ENCODE measurements around the gene GPC5.
A peak's percentile ranks its signal among the peaks of the same experiment; 100 is the strongest.

Gene GPC5

GRCh38 chr13:91601273-91601672 lies 202.9 kb downstream of the GPC5 start:
- DNase-seq: no peak

GRCh38 chr13:91601807-91602206 lies 203.4 kb downstream of the GPC5 start:
- DNase-seq: no peak

DNA sequence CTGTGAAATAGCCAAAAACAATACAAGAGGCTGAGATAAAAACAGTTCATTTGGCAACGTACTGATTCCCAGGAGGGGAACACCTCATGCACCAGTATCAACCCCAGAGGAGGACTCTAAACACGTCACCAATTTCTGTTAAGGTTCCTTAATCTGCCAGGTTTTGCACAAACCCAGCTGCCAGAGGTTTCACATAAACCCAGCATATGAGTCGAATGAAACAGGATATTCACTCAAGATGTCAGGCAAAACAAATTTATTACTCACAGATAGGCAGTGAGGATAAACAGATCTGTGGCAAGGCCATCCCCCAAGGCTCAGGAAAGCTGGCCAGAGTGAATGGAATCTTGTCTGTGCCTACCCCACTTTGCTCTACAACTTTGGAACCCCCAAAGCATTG lies 210.9 kb downstream of the GPC5 start:
- no peak for DNase-seq

GRCh38 chr13:91618315-91618714 lies 219.9 kb downstream of the GPC5 start:
- no peak for DNase-seq

DNA sequence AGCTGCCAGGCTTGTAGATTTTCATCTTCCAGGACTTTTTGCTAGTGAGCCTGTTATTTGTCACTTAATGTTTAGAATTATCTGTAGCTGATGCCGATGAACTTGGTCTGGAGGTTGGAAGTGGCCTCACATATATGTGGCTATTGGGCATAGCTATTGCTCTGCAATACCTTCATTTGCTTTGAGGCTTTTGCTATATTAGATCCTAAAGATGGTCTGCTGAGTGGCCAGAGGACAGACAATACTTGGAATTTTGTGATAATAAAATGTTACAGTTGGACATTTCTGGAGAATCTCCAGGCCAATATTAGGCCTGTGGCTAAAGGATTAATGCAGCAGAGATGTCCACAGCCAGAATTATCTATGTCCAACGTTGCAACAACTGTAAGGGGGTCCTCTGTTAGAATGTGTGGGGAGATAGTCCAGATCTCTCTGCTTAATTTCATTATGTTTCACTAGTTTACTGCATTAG lies 222.3 kb downstream of the GPC5 start:
- no peak for DNase-seq

DNA sequence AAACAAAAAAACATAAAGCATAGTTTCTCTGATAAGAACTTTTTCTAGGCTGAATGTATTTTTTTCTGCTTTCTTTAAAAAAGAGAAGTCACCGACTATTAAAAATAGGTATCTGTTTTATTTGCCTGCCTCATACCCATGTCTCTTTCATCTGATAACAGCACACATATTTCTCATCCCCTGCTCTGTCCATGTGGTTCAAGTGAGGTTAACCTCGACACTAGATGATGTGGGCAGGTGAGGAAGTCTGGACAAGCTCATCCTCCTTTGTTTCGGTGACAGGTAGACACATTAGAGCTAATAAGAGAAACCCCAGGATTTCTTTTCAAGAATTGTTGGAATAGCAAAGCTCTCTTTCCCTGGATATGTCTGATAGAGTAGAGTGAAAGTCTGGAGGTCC lies 222.7 kb downstream of the GPC5 start:
- no peak for DNase-seq

- no peak for DNase-seq
These were observed 223.5 kb downstream of the GPC5 start for GRCh38 chr13:91621963-91622362.

GRCh38 chr13:91622778-91623550 lies 224.5 kb downstream of the GPC5 start:
- no peak for DNase-seq

DNA sequence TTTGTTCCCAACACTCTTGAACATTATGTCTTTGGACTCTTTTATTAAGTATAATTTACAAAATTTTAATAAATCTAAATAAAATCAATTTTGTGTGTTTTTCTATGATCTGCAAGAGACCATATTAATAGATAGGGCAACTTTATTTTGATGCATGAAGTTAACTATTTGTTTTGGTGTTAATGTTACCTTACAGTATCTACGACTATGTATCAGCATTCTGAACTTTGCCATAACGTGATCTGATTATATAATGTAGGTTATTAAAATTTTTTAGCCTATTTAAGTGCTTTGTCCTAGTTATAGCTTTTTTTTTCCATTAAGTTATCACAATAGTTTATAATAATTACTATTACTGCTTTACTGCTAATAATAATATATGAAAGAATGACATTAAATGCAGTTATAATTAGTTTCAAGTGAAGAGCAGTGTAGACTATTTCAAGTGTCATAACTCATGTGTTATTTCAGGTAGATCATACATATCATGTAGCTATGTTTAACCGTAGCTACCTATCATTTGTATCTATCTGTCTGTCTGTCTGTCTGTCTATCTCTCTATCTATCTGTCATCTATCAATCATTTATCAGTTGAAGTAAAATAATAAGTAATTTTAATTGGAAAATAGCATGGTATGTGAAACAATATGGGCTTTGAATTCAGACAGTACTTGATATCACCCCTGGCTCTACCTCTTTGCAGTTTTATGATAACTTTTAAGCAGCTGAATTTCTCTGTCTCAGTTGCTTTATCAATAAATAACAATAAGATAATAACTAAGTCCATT lies 229.7 kb downstream of the GPC5 start:
- DNase-seq: no peak

DNA sequence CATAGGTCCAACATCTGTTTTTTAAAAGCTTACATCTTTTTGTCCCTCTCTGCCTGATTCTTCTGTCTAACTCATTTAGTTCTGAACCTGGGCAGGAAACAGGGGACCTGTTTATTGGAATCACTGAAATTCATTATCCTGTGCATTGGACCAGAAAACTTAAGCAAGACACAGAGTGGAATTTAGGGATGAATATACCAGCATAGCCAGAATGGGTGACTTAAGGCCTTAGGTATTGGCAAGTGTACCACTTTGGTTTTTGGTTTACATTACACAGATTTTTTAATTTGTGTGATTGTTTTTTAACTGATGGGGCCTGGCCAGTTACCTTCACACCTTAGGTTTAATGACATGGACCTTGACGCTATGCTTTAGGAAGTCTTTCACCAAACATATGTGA lies 232.5 kb downstream of the GPC5 start:
- DNase-seq: no peak

DNA sequence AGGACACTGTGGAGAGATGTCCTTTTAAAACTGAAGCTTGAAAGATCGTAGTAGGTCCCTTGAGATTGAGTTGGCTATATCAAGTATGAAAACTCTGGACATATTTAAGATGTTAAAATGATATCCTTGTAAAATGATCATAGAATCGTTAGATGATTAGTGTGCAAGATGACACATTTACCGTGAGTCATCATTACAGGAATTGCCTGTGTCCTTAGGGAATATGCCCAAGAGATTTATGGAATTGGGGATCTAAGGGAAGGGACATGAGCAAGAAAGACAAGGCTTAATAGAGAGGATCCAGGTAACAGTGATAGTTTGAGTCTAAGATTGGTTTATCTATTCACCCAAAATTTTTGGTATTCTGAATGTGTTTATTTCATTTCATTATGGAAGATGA lies 233.7 kb downstream of the GPC5 start:
- DNase-seq: no peak

- DNase-seq: no peak
These were observed 240.9 kb downstream of the GPC5 start for GRCh38 chr13:91639330-91639729.

DNA sequence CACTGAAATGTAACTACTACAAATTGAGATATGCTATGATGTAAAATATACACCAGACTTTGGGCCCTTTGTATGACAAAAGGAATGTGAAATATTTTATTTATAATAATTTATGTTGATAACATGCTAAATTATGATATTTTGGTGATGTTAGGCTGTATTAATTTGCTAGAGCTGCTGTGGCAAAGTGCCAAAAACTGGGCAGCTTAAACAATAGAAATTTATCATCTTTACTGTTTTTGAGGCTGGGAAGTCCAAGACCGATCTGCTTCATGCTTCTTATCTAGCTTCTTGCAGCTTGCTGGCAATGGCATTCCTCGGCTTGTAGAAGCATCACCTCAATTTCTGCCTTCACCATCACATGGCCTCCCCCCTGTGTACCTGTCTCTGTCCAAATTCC lies 245.0 kb downstream of the GPC5 start:
- DNase-seq: no peak

DNA sequence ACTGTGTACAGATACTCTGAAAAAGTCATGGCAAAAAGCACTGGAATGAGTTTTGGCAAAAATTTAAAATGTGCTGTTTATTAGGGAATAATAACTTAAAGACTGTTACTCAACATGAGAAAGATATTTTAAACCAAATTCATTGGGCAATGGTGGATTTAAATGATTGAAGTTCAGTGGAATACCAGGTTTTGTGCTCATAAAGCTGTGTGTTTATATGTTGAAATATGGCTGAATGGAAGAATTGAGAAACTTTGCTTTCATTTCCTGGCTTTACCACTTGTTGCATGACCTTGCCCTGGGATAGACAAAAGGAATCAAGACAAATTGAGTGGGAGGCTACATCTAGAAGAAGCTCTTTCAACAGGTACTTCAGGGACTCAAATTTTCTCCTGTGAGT lies 246.4 kb downstream of the GPC5 start:
- no peak for DNase-seq

GRCh38 chr13:91647361-91647990 lies 249.1 kb downstream of the GPC5 start:
- DNase-seq: no peak

DNA sequence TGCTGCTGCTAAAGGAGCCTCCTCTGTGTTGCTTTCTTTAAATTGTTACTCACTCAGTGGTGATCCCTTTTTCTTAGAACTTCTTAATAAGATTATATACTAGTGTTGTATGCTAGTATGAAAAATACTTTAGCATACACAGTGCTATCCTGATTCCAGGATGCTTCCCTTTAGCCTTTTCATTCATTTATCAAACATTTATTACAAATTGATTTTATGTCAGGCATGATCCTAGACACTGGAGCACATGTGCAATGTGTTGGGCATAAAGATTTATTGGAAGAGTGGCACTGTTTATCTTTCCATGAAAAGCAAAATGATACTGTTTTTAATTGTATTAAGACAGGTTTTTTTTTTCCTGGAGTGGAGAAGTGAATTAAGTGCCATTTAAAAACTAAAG lies 249.6 kb downstream of the GPC5 start:
- DNase-seq: no peak

GRCh38 chr13:91649456-91649855 lies 251.0 kb downstream of the GPC5 start:
- no peak for DNase-seq

- DNase-seq: no peak
These were observed 254.2 kb downstream of the GPC5 start for GRCh38 chr13:91652404-91653301.

- DNase-seq: no peak
These were observed 257.3 kb downstream of the GPC5 start for GRCh38 chr13:91655731-91656130.

DNA sequence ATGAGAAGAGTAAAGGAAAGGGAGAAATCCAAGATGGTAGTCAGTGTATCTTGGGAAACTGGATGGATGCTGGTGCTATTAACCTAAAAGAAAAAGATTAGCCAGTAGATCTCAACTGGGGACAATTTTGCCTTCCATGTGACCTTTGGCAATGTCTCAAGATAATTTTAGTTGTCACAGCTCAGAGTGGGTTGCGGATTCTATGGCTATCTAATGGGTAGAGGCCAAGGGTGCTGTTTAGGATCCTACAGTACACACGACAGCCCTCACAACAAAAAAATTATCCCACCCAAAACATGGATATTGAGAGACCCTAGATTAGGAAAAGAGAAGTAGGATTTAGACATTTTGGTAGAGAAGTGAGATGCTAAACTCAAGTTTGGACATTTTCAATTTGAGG lies 258.9 kb downstream of the GPC5 start:
- DNase-seq: no peak

GRCh38 chr13:91659256-91660075 lies 261.0 kb downstream of the GPC5 start:
- peak; percentile 71 for DNase-seq

DNA sequence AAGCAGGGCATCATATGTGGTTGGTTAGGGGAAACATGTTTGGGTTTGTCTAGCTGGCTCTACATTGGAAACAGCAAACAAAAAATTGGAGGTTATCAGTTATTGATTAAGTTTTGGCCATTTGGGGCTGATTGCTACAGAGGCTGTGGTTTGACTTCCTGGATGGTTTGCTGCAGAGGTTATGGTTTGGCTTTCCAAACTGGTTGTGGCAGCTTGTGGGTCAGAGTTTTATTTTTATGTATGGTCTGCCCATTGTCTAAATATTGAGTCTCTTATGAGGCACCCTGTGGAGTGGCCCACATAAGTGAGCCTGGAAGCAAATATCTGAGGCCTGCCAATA lies 261.6 kb downstream of the GPC5 start:
- DNase-seq: peak; percentile 67
